ENCODE data around the gene CUBN.

The CUBN gene

DNA sequence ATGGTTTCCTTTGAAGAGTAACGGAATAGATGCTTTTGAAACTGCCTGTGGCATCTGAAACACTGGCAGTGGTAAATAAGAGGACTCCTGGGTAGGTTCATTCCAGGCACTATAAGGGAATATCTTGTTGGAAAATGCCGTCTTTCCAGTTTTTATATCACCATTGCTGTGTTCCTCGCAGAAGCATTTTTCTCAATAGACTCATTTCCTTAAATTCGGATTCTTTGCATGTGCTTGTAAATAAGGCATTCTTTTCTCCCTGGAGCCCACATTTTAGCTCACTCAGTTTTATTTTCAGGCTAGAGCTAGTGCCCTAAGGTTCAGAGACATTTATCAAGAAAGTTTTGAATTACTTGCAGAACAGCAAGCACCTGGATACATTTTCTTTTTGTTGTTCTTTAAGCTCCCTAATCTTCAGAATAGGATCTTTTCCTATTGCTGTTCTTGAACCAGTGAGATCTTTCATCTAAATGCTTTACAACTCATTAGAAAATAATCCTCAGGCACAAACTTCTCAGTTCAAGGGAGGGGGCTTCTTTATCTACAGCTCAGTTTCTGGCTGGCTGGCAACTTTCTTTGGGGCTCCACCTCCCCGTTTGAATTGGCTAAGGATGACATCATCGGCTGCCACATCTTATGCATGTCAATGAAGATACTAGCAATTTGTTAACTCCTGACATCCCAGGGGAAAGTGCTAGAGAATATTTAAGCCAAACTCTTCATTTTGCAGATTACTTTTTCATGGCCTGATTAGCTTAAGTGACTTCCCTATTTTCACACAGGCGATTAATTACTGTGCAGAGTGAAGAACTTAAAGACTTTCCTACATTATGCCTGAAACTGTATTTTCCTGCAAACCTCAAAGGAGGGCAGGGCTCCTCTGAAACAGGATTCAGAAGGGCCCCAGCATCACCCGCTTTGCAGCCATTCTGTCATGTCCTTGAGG, 178.7 kb downstream of the CUBN start:
- DNase-seq (ENCODE audit: low read depth) = no peak

DNA sequence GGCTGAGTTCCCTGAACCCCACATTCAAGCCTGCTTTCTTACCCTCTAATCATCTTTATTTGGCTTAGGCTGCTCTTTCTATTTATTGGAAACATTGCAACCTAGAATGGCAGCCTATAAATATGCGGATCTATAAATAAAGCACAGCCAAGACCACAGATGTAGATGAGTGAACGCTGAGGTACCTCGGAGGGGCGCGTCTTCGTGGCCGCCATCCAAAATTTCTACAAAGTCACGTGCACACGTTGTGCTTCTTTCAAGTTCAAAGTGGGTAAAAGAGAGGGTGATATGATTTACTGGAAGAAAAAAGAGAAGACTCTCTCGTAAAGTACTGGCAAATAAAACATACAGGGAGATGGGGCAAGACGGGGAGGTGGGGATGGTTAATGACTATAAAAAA, 179.8 kb downstream of the CUBN start:
- DNase-seq (ENCODE audit: low read depth) = no peak

- DNase-seq (ENCODE audit: low read depth) = peak; percentile 9
Measured at GRCh38 chr10:16948361-16948760, 181.2 kb downstream of the CUBN start.

GRCh38 chr10:16947069-16947468, 182.5 kb downstream of the CUBN start:
- no peak for DNase-seq (ENCODE audit: low read depth)

DNA sequence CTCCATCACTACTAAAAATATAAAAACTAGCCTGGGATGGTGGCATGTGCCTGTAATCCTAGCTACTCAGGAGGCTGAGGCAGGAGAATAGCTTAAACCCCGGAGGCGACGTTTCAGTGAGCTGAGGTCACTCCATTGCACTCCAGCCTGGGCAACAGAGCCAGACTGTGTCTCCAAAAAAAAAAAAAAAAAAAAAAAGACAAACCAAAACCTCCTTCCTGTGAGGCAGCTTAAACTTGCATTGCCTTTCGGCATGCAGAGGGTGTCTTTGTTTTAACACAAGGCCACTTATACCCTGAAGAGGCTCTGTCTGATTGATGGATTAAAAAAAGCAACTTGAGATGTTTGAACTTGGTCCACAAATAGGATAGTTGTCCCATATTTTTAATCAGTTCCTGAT, 184.0 kb downstream of the CUBN start:
- no peak for DNase-seq (ENCODE audit: low read depth)

- DNase-seq (ENCODE audit: low read depth) = no peak
Measured at GRCh38 chr10:16944986-16945385, 184.6 kb downstream of the CUBN start.

GRCh38 chr10:16944402-16944801, 185.2 kb downstream of the CUBN start:
- DNase-seq (ENCODE audit: low read depth) = no peak

- DNase-seq (ENCODE audit: low read depth) = no peak
Measured at GRCh38 chr10:16943295-16944285, 186.0 kb downstream of the CUBN start.

DNA sequence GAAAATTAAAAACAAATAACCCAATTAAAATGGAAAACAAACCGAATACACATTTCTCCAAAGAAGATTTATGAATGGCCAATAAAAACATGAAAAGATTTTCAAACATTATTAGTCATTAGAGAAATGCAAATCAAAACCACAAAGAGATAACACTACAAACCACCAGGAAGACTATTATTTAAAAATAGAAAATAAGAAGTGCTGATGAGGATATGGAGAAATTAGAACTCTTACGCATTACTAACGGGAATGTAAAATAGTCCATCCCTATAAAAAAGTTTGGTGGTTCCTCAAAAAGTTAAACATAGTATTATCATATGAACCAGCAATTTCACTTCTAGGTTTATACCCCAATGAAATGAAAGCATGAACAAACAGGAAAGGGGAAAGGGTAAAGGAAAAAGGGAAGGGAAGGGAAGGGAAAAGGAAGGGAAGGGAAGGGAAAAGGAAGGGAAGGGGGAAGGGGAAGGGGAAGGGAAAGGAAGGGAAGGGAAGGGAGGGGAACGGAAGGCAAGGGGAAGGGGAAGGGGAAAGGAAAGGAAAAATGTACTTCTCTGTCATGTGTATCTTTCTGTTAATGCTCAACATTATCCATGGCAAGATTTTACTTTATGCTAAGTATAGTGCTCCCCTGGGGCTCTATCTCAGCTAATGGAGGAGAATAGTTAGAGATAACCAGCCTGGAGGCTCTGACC, 187.1 kb downstream of the CUBN start:
- no peak for DNase-seq (ENCODE audit: low read depth)

DNA sequence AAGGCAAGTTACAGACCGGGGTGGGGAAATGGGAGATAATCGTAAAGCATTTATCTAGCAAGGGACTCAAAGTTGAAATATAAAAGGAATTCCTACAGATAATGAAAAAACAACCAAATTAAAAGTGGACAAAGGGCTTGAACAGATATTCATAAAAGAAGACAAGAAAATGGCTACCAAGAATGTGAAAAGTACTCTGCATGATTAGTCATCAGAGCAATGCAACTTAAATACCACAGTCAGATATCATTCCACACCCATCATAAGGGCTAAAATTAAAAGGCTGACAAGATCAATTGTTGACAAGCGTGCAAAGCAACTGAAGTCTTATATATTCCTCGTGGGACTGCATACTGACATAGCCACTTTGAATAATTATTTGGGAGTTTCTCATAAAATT, 187.7 kb downstream of the CUBN start:
- no peak for DNase-seq (ENCODE audit: low read depth)

DNA sequence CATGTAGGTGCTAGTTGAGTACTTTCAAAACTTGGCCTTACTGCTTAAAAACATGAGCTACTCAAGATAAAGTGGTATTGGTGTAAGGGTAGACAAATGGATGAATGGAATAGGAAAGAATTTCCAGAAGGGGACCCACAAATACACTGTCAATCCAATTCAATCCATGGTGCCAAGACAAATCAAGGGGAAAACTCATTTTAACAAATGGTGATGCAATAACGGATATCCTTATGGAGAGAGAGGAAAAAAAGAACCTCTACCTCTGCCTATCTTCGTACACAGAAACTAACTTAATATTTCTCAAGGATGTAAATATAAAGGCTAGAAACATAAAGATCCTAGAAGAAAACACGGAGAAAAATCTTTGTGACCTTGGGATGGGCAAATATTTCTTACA, 188.5 kb downstream of the CUBN start:
- no peak for DNase-seq (ENCODE audit: low read depth)

DNA sequence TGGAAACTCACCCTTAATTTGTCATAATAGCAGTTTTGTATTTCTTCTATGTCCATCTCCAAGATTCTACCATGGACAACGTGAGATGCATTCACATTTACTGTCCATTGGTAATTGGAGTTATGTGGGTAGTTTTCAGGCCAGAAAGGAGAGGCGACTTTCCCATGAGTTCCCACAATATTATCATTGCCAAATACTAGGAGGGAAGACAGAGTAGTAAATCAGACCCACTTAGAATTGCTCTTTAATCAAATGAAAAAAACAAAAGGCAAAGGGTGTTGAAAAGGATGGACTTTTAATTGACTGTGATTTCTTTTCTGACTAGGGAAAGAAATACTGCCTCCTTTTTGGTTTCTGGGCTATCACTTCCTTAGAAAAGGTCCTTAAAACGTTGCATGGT, 190.7 kb downstream of the CUBN start:
- DNase-seq (ENCODE audit: low read depth) = no peak

GRCh38 chr10:16934461-16934860, 195.2 kb downstream of the CUBN start:
- DNase-seq (ENCODE audit: low read depth) = no peak

GRCh38 chr10:16933783-16934182, 195.8 kb downstream of the CUBN start:
- no peak for DNase-seq (ENCODE audit: low read depth)

DNA sequence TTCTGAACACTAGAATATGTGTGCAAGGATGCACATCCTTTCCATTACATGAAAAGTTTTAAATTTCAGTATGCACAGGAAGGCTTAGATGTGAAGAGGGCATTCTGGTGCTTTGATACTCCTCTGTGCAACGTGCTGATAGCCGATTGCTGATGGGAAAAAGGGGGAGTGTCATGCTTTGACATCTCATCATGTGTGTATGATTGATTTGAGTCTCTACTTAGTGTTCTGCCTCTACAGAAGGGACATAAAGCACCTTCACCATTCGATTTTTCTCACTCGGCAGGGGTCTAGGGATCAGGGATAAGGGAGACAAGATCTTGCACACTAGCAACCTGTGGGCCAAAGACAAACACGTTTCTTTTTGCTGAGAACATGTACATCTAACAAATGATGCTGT, 197.7 kb downstream of the CUBN start:
- no peak for DNase-seq (ENCODE audit: low read depth)

DNA sequence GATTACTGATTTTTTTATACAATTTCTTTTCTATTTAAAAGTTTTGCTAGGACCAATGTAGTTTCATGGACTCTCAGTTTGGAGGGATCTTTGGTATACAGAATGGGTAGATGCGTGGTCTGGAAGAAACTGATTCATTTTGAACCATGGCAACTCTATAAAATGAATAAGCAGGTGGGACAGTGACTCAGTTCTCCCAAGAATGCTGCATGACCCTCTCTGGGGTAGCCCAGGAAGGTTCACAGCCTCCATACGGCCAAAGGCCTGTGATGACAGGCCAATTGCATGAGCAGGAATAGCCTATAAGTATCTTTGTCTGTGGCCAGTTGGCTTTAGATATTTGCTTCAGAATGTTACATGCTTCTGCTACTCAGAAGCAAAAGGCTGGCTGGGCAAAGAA, 199.1 kb downstream of the CUBN start:
- DNase-seq (ENCODE audit: low read depth) = no peak

DNA sequence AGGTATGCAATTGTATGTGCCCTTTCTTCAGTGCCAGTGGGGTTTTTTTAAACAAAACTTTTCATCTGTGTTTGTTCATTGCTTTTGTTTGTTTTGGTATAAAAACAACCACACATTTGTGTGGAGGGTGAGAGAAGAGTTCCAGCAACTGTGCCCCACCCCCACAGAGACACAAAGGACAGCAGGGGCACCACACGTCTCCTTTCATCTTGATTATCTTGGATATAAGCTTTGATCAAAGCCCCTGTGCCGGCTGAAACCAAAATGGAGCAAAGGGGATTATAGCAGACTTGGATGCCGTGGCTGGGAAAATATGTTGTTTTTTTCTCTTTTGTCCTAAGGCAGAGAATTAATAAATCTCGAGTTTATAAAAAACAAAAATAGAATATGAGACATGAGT, 200.5 kb downstream of the CUBN start:
- no peak for DNase-seq (ENCODE audit: low read depth)

- no peak for DNase-seq (ENCODE audit: low read depth)
Measured at GRCh38 chr10:16927546-16927945, 202.1 kb downstream of the CUBN start.

GRCh38 chr10:16923726-16924125, 205.9 kb downstream of the CUBN start:
- DNase-seq (ENCODE audit: low read depth) = no peak

DNA sequence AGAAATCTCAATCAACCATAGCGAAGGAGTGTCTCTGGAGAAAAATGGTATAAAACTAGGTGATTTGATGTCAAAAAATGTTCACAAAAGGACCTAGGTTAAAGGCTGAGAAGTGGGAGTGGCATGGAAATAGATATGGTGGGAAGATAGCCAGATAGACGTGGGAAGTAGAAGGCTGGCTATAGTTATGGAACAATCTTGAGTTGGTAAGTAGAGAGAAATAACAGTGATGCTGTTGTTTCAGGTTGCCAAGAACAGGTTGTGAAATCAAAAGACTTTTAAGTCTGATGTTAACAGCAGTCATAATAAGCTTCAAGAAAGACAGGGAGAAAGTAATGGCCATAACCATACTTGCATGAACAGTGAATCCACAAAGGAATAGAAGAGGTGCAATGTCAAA, 206.3 kb downstream of the CUBN start:
- DNase-seq (ENCODE audit: low read depth) = no peak

DNA sequence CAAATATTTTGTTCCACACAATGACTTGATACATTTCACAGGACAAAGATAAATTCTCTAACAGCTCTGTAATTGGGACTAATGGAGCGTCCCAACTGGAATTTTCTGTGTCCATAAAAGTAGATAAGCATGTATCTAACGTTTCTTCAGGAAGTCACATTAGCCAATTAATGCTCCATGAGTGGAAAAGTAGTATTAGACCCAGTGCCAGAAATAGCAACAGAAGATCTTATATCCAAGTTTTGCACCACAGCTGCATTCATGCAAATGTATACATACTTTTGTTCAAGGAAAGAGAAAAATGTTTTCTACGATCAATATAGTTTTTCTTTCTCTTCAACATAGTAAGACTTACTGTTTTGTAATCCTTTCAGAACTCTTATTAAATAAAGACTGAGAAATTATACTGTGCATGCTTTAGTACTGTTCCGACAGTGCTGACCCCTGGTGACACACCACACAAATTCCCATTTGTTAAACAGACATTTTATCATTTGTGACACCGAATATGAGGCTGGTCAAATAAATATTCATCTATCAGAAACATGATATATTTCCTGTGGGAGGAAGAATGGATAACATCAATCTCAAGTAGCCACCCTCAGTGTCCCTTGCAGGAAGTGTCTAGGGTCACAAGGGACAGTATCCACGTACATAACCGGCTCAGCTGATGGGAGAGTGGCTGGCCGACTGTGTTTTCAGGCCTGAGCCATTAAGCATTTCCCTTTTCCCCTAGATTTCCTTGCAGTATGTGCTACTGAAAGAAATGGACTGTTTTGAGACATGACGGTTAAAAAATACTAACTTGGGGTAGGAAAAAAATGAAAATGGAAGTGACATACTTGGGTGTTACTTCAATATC, 210.3 kb downstream of the CUBN start:
- DNase-seq (ENCODE audit: low read depth) = no peak
